ENCODE measurements around the gene GSAP. TPM values are rescaled to one million over a fixed set of nuclear protein-coding genes. Genes with fewer than 3 reads are reported as not detected.

Gene GSAP
- total and polyA plus RNA-seq, 2 of the 4 experiments (the other 2 are of a cell fraction), result 1.6 to 1.8 TPM

DNA sequence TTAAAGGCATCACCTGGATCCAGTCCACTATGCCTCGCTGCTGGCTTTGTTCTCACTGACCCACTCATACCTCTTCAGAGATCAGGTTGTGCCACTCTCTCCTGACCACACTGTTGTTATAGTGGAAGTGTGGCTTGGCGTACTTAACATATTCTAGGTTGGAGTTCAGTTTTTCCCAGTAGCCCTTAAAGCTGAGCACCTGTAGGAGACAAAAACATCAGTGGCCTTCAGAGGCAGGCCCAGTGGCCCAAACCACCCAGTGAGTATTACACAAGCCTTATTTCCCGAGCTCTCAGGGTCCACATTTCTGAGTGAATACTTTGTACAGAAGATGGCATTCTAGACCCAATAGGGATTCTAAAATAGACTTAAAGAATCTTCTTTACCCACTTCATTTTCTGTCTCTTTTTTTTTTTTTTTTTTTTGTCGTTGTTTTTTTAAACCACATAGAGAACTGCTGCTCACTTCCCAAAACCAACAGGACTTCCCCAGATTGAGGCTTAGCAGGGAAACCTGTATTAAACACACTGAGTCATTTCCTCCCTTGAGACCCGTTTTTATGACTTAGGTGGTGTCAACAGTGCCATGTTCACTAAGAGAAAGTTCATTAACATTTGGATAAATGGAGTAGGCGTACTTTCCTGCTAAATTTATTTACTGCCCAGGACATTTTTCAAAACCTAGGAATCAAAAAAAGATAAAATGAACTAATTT, 85.8 kb downstream of the GSAP start:
- Histone ChIP-seq H3K9me1 (ENCODE audit: insufficient read depth, low read length) (peaks cover 26% of the 10 kb centered on the region), H4K5ac (ENCODE audit: low read depth, low read length) (peak overlapping the region; percentile 74), H2AK5ac (ENCODE audit: low read depth, low read length) (peak overlapping the region; percentile 66), H3K36me3 (ENCODE audit: control insufficient read depth, insufficient read depth, low read length) (no peaks in the 10 kb centered on the region), H3K56ac (ENCODE audit: extremely low read depth, insufficient read depth, low read length) (no peak overlapping the region), H3K27me3 (ENCODE audit: control insufficient read depth, insufficient read depth, low read length) (no peaks in the 10 kb centered on the region), H3K4me2 (ENCODE audit: low read depth, low read length) (no peak overlapping the region), H2AFZ (replicated peaks; ENCODE audit: low read length, poor library complexity) (no peak overlapping the region), H3K4ac (ENCODE audit: low read depth, low read length) (peak overlapping the region; percentile 60), H3K4me3 (ENCODE audit: insufficient read depth, low read depth, low read length) (no peak overlapping the region), H4K8ac (ENCODE audit: low read depth in 2 of 2, low read length in 2 of 2) (peak overlapping the region in 1 of 2 experiments; percentile 76; a peak in 2 of 4 replicates), H3K18ac (ENCODE audit: low read depth, low read length) (peak overlapping the region; percentile 53), H2BK120ac (ENCODE audit: low read depth, low read length) (peak overlapping the region; percentile 64), H3K27ac (ENCODE audit: insufficient read depth, low read length) (peak overlapping the region; percentile 41; the same call in 1 of the 2 replicates), H2BK20ac (ENCODE audit: low read depth, low read length) (peak overlapping the region; percentile 90), H3K9ac (ENCODE audit: low read depth, low read length) (no peak overlapping the region), H3K14ac (replicated peaks; ENCODE audit: low read depth, low read length) (peak overlapping the region; percentile 24), H3K79me1 (ENCODE audit: low read depth in 1 of 2, low read length in 2 of 2) (0 out of 4 replicates have a peak, but pooled peaks cover 0 to 4% of the 10 kb centered on the region in 2 experiments), H2AK9ac (replicated peaks; ENCODE audit: low read depth, low read length, poor library complexity) (peak overlapping the region; percentile 74), H3K23ac (ENCODE audit: low read depth, low read length) (peak overlapping the region; percentile 7), H3K9me3 (ENCODE audit: control insufficient read depth, insufficient read depth, low read length) (no peaks in the 10 kb centered on the region), H4K20me1 (ENCODE audit: insufficient read depth, low read length) (no peaks in the 10 kb centered on the region), H3K4me1 (ENCODE audit: control insufficient read depth, insufficient read depth, low read length) (peaks cover 29% of the 10 kb centered on the region), H2BK5ac (ENCODE audit: low read depth, low read length, poor library complexity, severe bottlenecking) (peak overlapping the region; percentile 45), H2BK15ac (ENCODE audit: low read depth, low read length) (peak overlapping the region; percentile 67; the same call in 2 of the 3 replicates), H4K91ac (ENCODE audit: insufficient read depth, low read depth, low read length) (peak overlapping the region; percentile 80)
- WGBS, 2 experiments (ENCODE audit: extremely low coverage in 2 of 2, insufficient read length in 1 of 2), result no CpG with 5 or more reads among the region's 6 CpGs
- no peak for ATAC-seq (ENCODE audit: low read depth)
- CTCF ChIA-PET, result interaction anchor here (2.3 kb wide), 1 partner anchor 83 kb away, joined by 19 read pairs; no protein-coding TSS in a partner anchor
- in situ Hi-C loops (cut with MboI; ENCODE audit: low sequenced_read_pairs), result loop anchor here (5.0 kb wide), 1 partner anchor 208 kb away; the partner anchor contains the start of gene CCDC146
- no TSS peak for BruUV-seq (replicated peaks)
- dilution Hi-C loops (cut with HindIII; ENCODE audit: low sequenced_read_pairs, unreplicated experiment), result no loop called here
- intact Hi-C loops (cut with micrococcal nuclease), result no loop called here
- DNase-seq, result peak; percentile 37
- POLR2A ChIA-PET (ENCODE audit: unreplicated experiment), result no interaction called here
- TF ChIP-seq RAD21 (IDR thresholded peaks at IDR 0.05; ENCODE audit: low read length), result no peak
- TF ChIP-seq, protein P1, sequence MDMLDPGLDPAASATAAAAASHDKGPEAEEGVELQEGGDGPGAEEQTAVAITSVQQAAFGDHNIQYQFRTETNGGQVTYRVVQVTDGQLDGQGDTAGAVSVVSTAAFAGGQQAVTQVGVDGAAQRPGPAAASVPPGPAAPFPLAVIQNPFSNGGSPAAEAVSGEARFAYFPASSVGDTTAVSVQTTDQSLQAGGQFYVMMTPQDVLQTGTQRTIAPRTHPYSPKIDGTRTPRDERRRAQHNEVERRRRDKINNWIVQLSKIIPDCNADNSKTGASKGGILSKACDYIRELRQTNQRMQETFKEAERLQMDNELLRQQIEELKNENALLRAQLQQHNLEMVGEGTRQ (IDR thresholded peaks at IDR 0.05; ENCODE audit: low read depth, low read length), result no peak
- no peak for TF ChIP-seq MAZ (IDR thresholded peaks at IDR 0.05; ENCODE audit: borderline replicate concordance, low read depth, low read length)
- no peak for TF ChIP-seq CHD1 (IDR thresholded peaks at IDR 0.05; ENCODE audit: low read depth, low read length)
- TF ChIP-seq POLR2A (IDR thresholded peaks at IDR 0.05; ENCODE audit: low read depth, low read length), result no peak
- TF ChIP-seq CEBPB (IDR thresholded peaks at IDR 0.05; ENCODE audit: low read depth, low read length), result no peak
- TF ChIP-seq MXI1 (IDR thresholded peaks at IDR 0.05; ENCODE audit: borderline replicate concordance, low read depth, low read length), result no peak
- TF ChIP-seq, protein P2, sequence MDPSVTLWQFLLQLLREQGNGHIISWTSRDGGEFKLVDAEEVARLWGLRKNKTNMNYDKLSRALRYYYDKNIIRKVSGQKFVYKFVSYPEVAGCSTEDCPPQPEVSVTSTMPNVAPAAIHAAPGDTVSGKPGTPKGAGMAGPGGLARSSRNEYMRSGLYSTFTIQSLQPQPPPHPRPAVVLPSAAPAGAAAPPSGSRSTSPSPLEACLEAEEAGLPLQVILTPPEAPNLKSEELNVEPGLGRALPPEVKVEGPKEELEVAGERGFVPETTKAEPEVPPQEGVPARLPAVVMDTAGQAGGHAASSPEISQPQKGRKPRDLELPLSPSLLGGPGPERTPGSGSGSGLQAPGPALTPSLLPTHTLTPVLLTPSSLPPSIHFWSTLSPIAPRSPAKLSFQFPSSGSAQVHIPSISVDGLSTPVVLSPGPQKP (IDR thresholded peaks at IDR 0.05; ENCODE audit: borderline replicate concordance, low read depth, low read length), result no peak
- TF ChIP-seq RFX5 (IDR thresholded peaks at IDR 0.05; ENCODE audit: low read depth, low read length), result no peak
- TF ChIP-seq, protein P3, sequence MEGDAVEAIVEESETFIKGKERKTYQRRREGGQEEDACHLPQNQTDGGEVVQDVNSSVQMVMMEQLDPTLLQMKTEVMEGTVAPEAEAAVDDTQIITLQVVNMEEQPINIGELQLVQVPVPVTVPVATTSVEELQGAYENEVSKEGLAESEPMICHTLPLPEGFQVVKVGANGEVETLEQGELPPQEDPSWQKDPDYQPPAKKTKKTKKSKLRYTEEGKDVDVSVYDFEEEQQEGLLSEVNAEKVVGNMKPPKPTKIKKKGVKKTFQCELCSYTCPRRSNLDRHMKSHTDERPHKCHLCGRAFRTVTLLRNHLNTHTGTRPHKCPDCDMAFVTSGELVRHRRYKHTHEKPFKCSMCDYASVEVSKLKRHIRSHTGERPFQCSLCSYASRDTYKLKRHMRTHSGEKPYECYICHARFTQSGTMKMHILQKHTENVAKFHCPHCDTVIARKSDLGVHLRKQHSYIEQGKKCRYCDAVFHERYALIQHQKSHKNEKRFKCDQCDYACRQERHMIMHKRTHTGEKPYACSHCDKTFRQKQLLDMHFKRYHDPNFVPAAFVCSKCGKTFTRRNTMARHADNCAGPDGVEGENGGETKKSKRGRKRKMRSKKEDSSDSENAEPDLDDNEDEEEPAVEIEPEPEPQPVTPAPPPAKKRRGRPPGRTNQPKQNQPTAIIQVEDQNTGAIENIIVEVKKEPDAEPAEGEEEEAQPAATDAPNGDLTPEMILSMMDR (conservative IDR thresholded peaks at IDR 0.05; ENCODE audit: low read depth, low read length), result no peak
- no peak for TF ChIP-seq MAFK (IDR thresholded peaks at IDR 0.05; ENCODE audit: low read depth, low read length)
- no peak for TF ChIP-seq BHLHE40 (IDR thresholded peaks at IDR 0.05; ENCODE audit: low read depth, low read length)
- TF ChIP-seq NFE2L2 (IDR thresholded peaks at IDR 0.05; ENCODE audit: low read depth, low read length), result no peak
- TF ChIP-seq SMC3 (IDR thresholded peaks at IDR 0.05; ENCODE audit: low read depth, low read length), result no peak
- TF ChIP-seq RCOR1 (IDR thresholded peaks at IDR 0.05; ENCODE audit: insufficient replicate concordance, low read length), result no peak

Measured in IMR-90 (cell line).